ENCODE measurements around the gene LDB3. TPM values are rescaled to one million over a fixed set of nuclear protein-coding genes. Genes with fewer than 3 reads are reported as not detected.

The LDB3 gene
- total and polyA plus RNA-seq, 9 of the 15 experiments (the other 6 are each of a cell fraction or from before 2014, with no cell fraction given): 0.03 TPM; not detected in 8

DNA sequence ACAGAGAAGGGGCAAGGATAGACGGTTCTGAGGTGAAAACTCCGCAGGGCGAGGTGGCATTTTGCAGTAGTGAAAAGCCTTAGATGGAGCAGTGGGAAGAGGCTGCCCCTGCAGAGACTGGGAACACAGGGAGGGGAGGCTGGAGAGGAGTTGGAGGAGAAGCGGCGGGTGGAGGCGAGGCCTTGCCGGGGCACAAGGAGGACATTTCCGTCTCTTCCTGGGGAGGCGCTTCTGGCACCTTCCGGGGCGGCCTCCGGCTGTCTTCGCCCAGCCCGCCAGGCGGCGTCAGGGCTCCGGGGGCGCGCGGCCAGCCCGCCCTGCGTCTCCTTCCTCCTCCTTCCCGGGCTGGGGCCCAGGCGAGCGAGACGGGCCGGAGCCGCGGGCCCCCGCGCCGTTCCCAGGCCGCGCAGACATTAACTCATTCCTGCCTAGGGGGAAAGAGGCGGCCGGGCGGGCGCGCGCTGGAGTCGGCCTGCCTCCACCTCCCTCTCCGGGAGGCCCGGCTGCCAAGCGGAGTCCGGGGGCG, 42.7 kb downstream of the LDB3 start (continued):
- no peak for TF ChIP-seq FIP1L1 (IDR thresholded peaks at IDR 0.05; ENCODE audit: low read depth, low read length, poor library complexity, severe bottlenecking)
- TF ChIP-seq EHMT2 (IDR thresholded peaks at IDR 0.05): no peak
- no peak for TF ChIP-seq FOXM1 (IDR thresholded peaks at IDR 0.05; ENCODE audit: low read depth)
- TF ChIP-seq FOXM1 (CRISPR knock-in tag; IDR thresholded peaks at IDR 0.05; ENCODE audit: low read depth): no peak
- TF ChIP-seq GATAD2A (IDR thresholded peaks at IDR 0.05): no peak
- TF ChIP-seq, protein P1, sequence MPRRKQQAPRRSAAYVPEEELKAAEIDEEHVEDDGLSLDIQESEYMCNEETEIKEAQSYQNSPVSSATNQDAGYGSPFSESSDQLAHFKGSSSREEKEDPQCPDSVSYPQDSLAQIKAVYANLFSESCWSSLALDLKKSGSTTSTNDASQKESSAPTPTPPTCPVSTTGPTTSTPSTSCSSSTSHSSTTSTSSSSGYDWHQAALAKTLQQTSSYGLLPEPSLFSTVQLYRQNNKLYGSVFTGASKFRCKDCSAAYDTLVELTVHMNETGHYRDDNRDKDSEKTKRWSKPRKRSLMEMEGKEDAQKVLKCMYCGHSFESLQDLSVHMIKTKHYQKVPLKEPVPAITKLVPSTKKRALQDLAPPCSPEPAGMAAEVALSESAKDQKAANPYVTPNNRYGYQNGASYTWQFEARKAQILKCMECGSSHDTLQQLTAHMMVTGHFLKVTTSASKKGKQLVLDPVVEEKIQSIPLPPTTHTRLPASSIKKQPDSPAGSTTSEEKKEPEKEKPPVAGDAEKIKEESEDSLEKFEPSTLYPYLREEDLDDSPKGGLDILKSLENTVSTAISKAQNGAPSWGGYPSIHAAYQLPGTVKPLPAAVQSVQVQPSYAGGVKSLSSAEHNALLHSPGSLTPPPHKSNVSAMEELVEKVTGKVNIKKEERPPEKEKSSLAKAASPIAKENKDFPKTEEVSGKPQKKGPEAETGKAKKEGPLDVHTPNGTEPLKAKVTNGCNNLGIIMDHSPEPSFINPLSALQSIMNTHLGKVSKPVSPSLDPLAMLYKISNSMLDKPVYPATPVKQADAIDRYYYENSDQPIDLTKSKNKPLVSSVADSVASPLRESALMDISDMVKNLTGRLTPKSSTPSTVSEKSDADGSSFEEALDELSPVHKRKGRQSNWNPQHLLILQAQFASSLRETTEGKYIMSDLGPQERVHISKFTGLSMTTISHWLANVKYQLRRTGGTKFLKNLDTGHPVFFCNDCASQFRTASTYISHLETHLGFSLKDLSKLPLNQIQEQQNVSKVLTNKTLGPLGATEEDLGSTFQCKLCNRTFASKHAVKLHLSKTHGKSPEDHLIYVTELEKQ (CRISPR knock-in tag; IDR thresholded peaks at IDR 0.05): no peak
- TF ChIP-seq PTRF (tag; IDR thresholded peaks at IDR 0.05): no peak
- TF ChIP-seq CBX2 (IDR thresholded peaks at IDR 0.05; ENCODE audit: insufficient read depth, low read length, poor library complexity, severe bottlenecking): no peak
- TF ChIP-seq ZNF165 (CRISPR knock-in tag; IDR thresholded peaks at IDR 0.05; ENCODE audit: borderline replicate concordance): no peak
- no peak for TF ChIP-seq IRF2 (CRISPR knock-in tag; IDR thresholded peaks at IDR 0.05)
- no peak for TF ChIP-seq RBBP5 (IDR thresholded peaks at IDR 0.05; ENCODE audit: borderline replicate concordance, insufficient read depth, low read length, poor library complexity, severe bottlenecking)
- TF ChIP-seq, protein P2, sequence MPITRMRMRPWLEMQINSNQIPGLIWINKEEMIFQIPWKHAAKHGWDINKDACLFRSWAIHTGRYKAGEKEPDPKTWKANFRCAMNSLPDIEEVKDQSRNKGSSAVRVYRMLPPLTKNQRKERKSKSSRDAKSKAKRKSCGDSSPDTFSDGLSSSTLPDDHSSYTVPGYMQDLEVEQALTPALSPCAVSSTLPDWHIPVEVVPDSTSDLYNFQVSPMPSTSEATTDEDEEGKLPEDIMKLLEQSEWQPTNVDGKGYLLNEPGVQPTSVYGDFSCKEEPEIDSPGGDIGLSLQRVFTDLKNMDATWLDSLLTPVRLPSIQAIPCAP (CRISPR knock-in tag; IDR thresholded peaks at IDR 0.05; ENCODE audit: borderline replicate concordance): no peak
- no peak for TF ChIP-seq MTA2 (IDR thresholded peaks at IDR 0.05; ENCODE audit: low read depth)
- TF ChIP-seq ZNF75A (CRISPR knock-in tag; IDR thresholded peaks at IDR 0.05): no peak
- TF ChIP-seq, protein P3, sequence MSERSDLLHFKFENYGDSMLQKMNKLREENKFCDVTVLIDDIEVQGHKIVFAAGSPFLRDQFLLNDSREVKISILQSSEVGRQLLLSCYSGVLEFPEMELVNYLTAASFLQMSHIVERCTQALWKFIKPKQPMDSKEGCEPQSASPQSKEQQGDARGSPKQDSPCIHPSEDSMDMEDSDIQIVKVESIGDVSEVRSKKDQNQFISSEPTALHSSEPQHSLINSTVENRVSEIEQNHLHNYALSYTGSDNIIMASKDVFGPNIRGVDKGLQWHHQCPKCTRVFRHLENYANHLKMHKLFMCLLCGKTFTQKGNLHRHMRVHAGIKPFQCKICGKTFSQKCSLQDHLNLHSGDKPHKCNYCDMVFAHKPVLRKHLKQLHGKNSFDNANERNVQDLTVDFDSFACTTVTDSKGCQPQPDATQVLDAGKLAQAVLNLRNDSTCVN (CRISPR knock-in tag; IDR thresholded peaks at IDR 0.05): no peak
- TF ChIP-seq EZH2 (IDR thresholded peaks at IDR 0.05; ENCODE audit: borderline replicate concordance, low read depth, low read length): no peak
- TF ChIP-seq ATF1 (CRISPR knock-in tag; IDR thresholded peaks at IDR 0.05): no peak
- TF ChIP-seq ATF1 (tag; IDR thresholded peaks at IDR 0.05): peak; percentile 52
- no peak for TF ChIP-seq HDAC1 (IDR thresholded peaks at IDR 0.05)
- TF ChIP-seq STAG1 (CRISPR knock-in tag; IDR thresholded peaks at IDR 0.05; ENCODE audit: borderline replicate concordance): peak; percentile 40; the same call in 1 of the 2 replicates
